Colonic mucosa (tissue), 4 donors: ENCODE results near the gene MINK1. TPM values are rescaled to one million over a fixed set of nuclear protein-coding genes. Genes with fewer than 3 reads are reported as not detected.

Experiments used
- DNase-seq: peaks from one replicate; pipeline ENCODE4 v3.0.0-alpha.2; 2020
- H3K27ac ChIP-seq: fragments of 200-600 bp; one replicate; pipeline ENCODE4 v1.8.0; 2021
- H3K27me3 ChIP-seq: fragments of 200-600 bp; one replicate; pipeline ENCODE4 v1.8.0; 2021
- H3K36me3 ChIP-seq: fragments of 200-600 bp; one replicate; pipeline ENCODE4 v1.8.0; 2021
- H3K4me1 ChIP-seq: fragments of 200-600 bp; one replicate; pipeline ENCODE4 v1.8.0; 2021; ENCODE audit warnings: mild to moderate bottlenecking
- H3K4me3 ChIP-seq: fragments of 200-600 bp; one replicate; pipeline ENCODE4 v1.8.0; 2021
- H3K9ac ChIP-seq, 2 donors: one replicate each; pipeline ENCODE4 v1.7.0; 2013; ENCODE audit warnings: control low read depth in 2 of 2, low read depth in 2 of 2, low read length in 2 of 2
- H3K9me3 ChIP-seq: fragments of 200-600 bp; one replicate; pipeline ENCODE4 v1.8.0; 2021
- CTCF ChIP-seq: fragments of 200-600 bp; IDR thresholded peaks from one replicate; pipeline ENCODE4 v1.8.0; 2022; ENCODE audit warnings: antibody characterized with exemption, mild to moderate bottlenecking
- intact Hi-C: fragments of 100-400 bp; cut with DNase I; formaldehyde crosslinking; loops from one replicate; pipeline ENCODE4 v1.14.1; 2022
- total RNA-seq, 2 donors: library from RNA; stranded (reverse); fragmentation: NEBNext Ultra II Directional in 1 of 2; extraction: Animal tissue kit (Norgen Biotek cat#: 25700) in 1 of 2; gene quantifications; one replicate each; pipeline ENCODE4 v1.2.1, GENCODE V29; 2021
- donor health status: healthy.
- donor health status: DM: no; HTN: no; CAD: no.
- donor health status: DM: no; HTN: no; CAD: no.

The MINK1 gene
- total RNA-seq, 2 donors from 2014 or later: 172 to 215 TPM

GRCh38 chr17:4843321-4844000, 10.3 kb downstream of the MINK1 start:
- intact Hi-C loops: no loop called here
- DNase-seq: no peak
- no peaks in the 10 kb centered on the region for H3K9me3 ChIP-seq
- H3K9ac ChIP-seq: no peak overlapping the region
- no peak overlapping the region for H3K27ac ChIP-seq
- H3K27me3 ChIP-seq: no peaks in the 10 kb centered on the region
- no peak overlapping the region for H3K4me3 ChIP-seq
- no peak for TF ChIP-seq CTCF
- H3K36me3 ChIP-seq: no peaks in the 10 kb centered on the region
- peaks cover 5% of the 10 kb centered on the region for H3K4me1 ChIP-seq

GRCh38 chr17:4845118-4845517, 12.0 kb downstream of the MINK1 start:
- Histone ChIP-seq H3K9ac (no peak overlapping the region), H3K4me1 (peaks cover 5% of the 10 kb centered on the region), H3K36me3 (no peaks in the 10 kb centered on the region), H3K27me3 (no peaks in the 10 kb centered on the region), H3K4me3 (no peak overlapping the region), H3K9me3 (no peaks in the 10 kb centered on the region), H3K27ac (no peak overlapping the region)
- TF ChIP-seq CTCF: no peak
- DNase-seq: no peak
- intact Hi-C loops: no loop called here

- TF ChIP-seq CTCF: no peak
- Histone ChIP-seq H3K4me3 (no peak overlapping the region), H3K9me3 (no peaks in the 10 kb centered on the region), H3K27me3 (no peaks in the 10 kb centered on the region), H3K9ac (no peak overlapping the region), H3K4me1 (peaks cover 14% of the 10 kb centered on the region), H3K36me3 (no peaks in the 10 kb centered on the region), H3K27ac (no peak overlapping the region)
- DNase-seq: no peak
- intact Hi-C loops: no loop called here
These were observed 13.7 kb downstream of the MINK1 start for GRCh38 chr17:4846635-4847390.

- Histone ChIP-seq H3K9ac (no peak overlapping the region), H3K9me3 (no peaks in the 10 kb centered on the region), H3K36me3 (no peaks in the 10 kb centered on the region), H3K4me3 (no peak overlapping the region), H3K27ac (peak overlapping the region; percentile 78), H3K4me1 (peaks cover 20% of the 10 kb centered on the region), H3K27me3 (no peaks in the 10 kb centered on the region)
- no peak for TF ChIP-seq CTCF
- no peak for DNase-seq
- intact Hi-C loops: no loop called here
These were observed 15.9 kb downstream of the MINK1 start for GRCh38 chr17:4849011-4849536.

- TF ChIP-seq CTCF: no peak
- Histone ChIP-seq H3K4me3 (no peak overlapping the region), H3K4me1 (peaks cover 20% of the 10 kb centered on the region), H3K9me3 (no peaks in the 10 kb centered on the region), H3K27me3 (no peaks in the 10 kb centered on the region), H3K27ac (peak overlapping the region; percentile 78), H3K36me3 (no peaks in the 10 kb centered on the region), H3K9ac (no peak overlapping the region)
- DNase-seq: peak; percentile 72
- intact Hi-C loops: no loop called here
These were observed 17.1 kb downstream of the MINK1 start for GRCh38 chr17:4850246-4850645.
